ENCODE results near the gene APOA1.

APOA1 gene

DNA sequence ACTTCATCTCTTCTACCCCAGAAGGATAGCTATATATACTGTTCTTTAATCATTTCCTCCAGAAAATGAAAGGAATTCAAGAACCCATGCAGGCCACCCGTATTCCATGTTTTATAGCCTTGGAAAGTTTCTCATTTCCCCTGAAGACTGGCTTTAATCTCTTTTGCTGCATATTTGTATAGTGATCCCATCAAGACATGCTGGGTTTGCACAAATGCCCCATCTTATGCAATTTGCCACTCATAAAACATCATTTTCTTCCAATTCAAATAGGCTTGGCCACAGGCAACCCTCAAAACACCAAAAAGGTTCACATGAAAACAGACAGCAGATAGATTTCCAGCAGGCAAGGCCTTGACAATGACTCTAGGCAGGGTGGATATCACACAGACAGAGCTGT is 28.3 kb upstream of the APOA1 start:
- H3K36me3 ChIP-seq (ENCODE audit: insufficient read depth, low read length), result peaks cover 62% of the 10 kb centered on the region

GRCh38 chr11:116864531-116864930 is 27.1 kb upstream of the APOA1 start:
- peaks cover 2% of the 10 kb centered on the region; the same call in 1 of the 2 replicates for H3F3A ChIP-seq (ENCODE audit: low read depth)
- H3K9ac ChIP-seq (ENCODE audit: low read depth, low read length, poor library complexity, severe bottlenecking), result no peak overlapping the region
- no peaks in the 10 kb centered on the region for H3K79me2 ChIP-seq (ENCODE audit: insufficient read depth, low read length)
- H3K9me2 ChIP-seq (replicated peaks; ENCODE audit: low read depth, low read length), result no peaks in the 10 kb centered on the region
- no peak overlapping the region for H3K4me2 ChIP-seq (ENCODE audit: low read depth, low read length, poor library complexity, severe bottlenecking)
- no peaks in the 10 kb centered on the region for H4K20me1 ChIP-seq (ENCODE audit: insufficient read depth, low read length, poor library complexity, severe bottlenecking)
- no peak overlapping the region for H2AFZ ChIP-seq (ENCODE audit: low read length)
- H3K36me3 ChIP-seq (ENCODE audit: insufficient read depth, low read length), result peaks cover 69% of the 10 kb centered on the region
- H3K9me3 ChIP-seq (ENCODE audit: insufficient read depth, low read depth, low read length), result no peaks in the 10 kb centered on the region
- no peak overlapping the region for H3K4me3 ChIP-seq (ENCODE audit: low read length, poor library complexity, severe bottlenecking)
- H3K27me3 ChIP-seq (ENCODE audit: insufficient read depth, low read length, poor library complexity, severe bottlenecking), result no peaks in the 10 kb centered on the region
- TF ChIP-seq, protein P1, sequence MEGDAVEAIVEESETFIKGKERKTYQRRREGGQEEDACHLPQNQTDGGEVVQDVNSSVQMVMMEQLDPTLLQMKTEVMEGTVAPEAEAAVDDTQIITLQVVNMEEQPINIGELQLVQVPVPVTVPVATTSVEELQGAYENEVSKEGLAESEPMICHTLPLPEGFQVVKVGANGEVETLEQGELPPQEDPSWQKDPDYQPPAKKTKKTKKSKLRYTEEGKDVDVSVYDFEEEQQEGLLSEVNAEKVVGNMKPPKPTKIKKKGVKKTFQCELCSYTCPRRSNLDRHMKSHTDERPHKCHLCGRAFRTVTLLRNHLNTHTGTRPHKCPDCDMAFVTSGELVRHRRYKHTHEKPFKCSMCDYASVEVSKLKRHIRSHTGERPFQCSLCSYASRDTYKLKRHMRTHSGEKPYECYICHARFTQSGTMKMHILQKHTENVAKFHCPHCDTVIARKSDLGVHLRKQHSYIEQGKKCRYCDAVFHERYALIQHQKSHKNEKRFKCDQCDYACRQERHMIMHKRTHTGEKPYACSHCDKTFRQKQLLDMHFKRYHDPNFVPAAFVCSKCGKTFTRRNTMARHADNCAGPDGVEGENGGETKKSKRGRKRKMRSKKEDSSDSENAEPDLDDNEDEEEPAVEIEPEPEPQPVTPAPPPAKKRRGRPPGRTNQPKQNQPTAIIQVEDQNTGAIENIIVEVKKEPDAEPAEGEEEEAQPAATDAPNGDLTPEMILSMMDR (conservative IDR thresholded peaks at IDR 0.05; ENCODE audit: low read length), result no peak
- no peak for TF ChIP-seq EZH2phosphoT487 (IDR thresholded peaks at IDR 0.05; ENCODE audit: borderline replicate concordance)
- H3K4me1 ChIP-seq (ENCODE audit: insufficient read depth, low read length, poor library complexity, severe bottlenecking), result peaks cover 33% of the 10 kb centered on the region

More for the DNA sequence above, 28.3 kb upstream of the APOA1 start:
- Histone ChIP-seq H3K9me3 (ENCODE audit: insufficient read depth, low read depth, low read length) (no peaks in the 10 kb centered on the region), H3K9ac (ENCODE audit: low read depth, low read length, poor library complexity, severe bottlenecking) (no peak overlapping the region), H3K4me1 (ENCODE audit: insufficient read depth, low read length, poor library complexity, severe bottlenecking) (peaks cover 43% of the 10 kb centered on the region), H3K79me2 (ENCODE audit: insufficient read depth, low read length) (no peaks in the 10 kb centered on the region), H3K27me3 (ENCODE audit: insufficient read depth, low read length, poor library complexity, severe bottlenecking) (no peaks in the 10 kb centered on the region), H3K9me2 (replicated peaks; ENCODE audit: low read depth, low read length) (no peaks in the 10 kb centered on the region), H3K4me2 (ENCODE audit: low read depth, low read length, poor library complexity, severe bottlenecking) (no peak overlapping the region), H3F3A (ENCODE audit: low read depth) (peaks cover 10% of the 10 kb centered on the region), H3K4me3 (ENCODE audit: low read length, poor library complexity, severe bottlenecking) (no peak overlapping the region), H4K20me1 (ENCODE audit: insufficient read depth, low read length, poor library complexity, severe bottlenecking) (no peaks in the 10 kb centered on the region), H2AFZ (ENCODE audit: low read length) (no peak overlapping the region)
- TF ChIP-seq, protein P1 (conservative IDR thresholded peaks at IDR 0.05; ENCODE audit: low read length), result no peak
- TF ChIP-seq EZH2phosphoT487 (IDR thresholded peaks at IDR 0.05; ENCODE audit: borderline replicate concordance), result no peak

- Histone ChIP-seq H3K9ac (ENCODE audit: low read depth, low read length, poor library complexity, severe bottlenecking) (no peak overlapping the region), H3K4me3 (ENCODE audit: low read length, poor library complexity, severe bottlenecking) (no peak overlapping the region), H4K20me1 (ENCODE audit: insufficient read depth, low read length, poor library complexity, severe bottlenecking) (no peaks in the 10 kb centered on the region), H3K9me3 (ENCODE audit: insufficient read depth, low read depth, low read length) (no peaks in the 10 kb centered on the region), H3K9me2 (replicated peaks; ENCODE audit: low read depth, low read length) (no peaks in the 10 kb centered on the region), H3K36me3 (ENCODE audit: insufficient read depth, low read length) (peaks cover 68% of the 10 kb centered on the region), H3F3A (ENCODE audit: low read depth) (no peaks in the 10 kb centered on the region), H3K79me2 (ENCODE audit: insufficient read depth, low read length) (no peaks in the 10 kb centered on the region), H3K4me1 (ENCODE audit: insufficient read depth, low read length, poor library complexity, severe bottlenecking) (peaks cover 18% of the 10 kb centered on the region), H2AFZ (ENCODE audit: low read length) (no peak overlapping the region), H3K27me3 (ENCODE audit: insufficient read depth, low read length, poor library complexity, severe bottlenecking) (no peaks in the 10 kb centered on the region), H3K4me2 (ENCODE audit: low read depth, low read length, poor library complexity, severe bottlenecking) (no peak overlapping the region)
- TF ChIP-seq, protein P1 (conservative IDR thresholded peaks at IDR 0.05; ENCODE audit: low read length), result no peak
- no peak for TF ChIP-seq EZH2phosphoT487 (IDR thresholded peaks at IDR 0.05; ENCODE audit: borderline replicate concordance)
These were observed 25.5 kb upstream of the APOA1 start for GRCh38 chr11:116862951-116863350.

Data from Loucy (cell line).